ENCODE measurements around the gene CD164. TPM values are rescaled to one million over a fixed set of nuclear protein-coding genes. Genes with fewer than 3 reads are reported as not detected.

CD164 gene
- total RNA-seq (100 to 1,000 TPM; 255 to 300 TPM), polyA plus RNA-seq (100 to 1,000 TPM; 131 to 157 TPM)
- long read RNA-seq, donor 1, full-length matches to known transcripts = 143 of 149 reads
- long read RNA-seq, donor 1, partial matches to known transcripts = 6 of 149 reads
- long read RNA-seq, donor 1, other reads (novel, unspliced or antisense) = 0 of 149 reads
- long read RNA-seq, donor 2, full-length matches to known transcripts = 47 of 55 reads
- long read RNA-seq, donor 2, partial matches to known transcripts = 8 of 55 reads
- long read RNA-seq, donor 2, other reads (novel, unspliced or antisense) = 0 of 55 reads
- long read RNA-seq, donor 3, transcript CD164-202 (6 exons, 3,365 nt) = major isoform, 57 of 68 reads
- long read RNA-seq, donor 3, transcript CD164-209 (4 exons, 590 nt) = minor isoform, 8 of 68 reads
- long read RNA-seq, donor 3, partial matches to known transcripts = 0 of 68 reads
- long read RNA-seq, donor 3, other reads (novel, unspliced or antisense) = 0 of 68 reads
- long read RNA-seq, donor 4, full-length matches to known transcripts = 39 of 44 reads
- long read RNA-seq, donor 4, partial matches to known transcripts = 5 of 44 reads
- long read RNA-seq, donor 4, other reads (novel, unspliced or antisense) = 0 of 44 reads
- long read RNA-seq, donor 5, full-length matches to known transcripts = 166 of 171 reads
- long read RNA-seq, donor 5, partial matches to known transcripts = 5 of 171 reads
- long read RNA-seq, donor 5, other reads (novel, unspliced or antisense) = 0 of 171 reads

- peak within 1 kb of the TSS; percentile 94 for H3K4me3 ChIP-seq
- peak within 1 kb of the TSS; percentile 98 to 99 for H3K9ac ChIP-seq (ENCODE audit: insufficient read depth in 1 of 2, low read length in 2 of 2)
- peaks cover 2 to 10% (median 8%) of the 10 kb centered on the region in 4 donors for H3K36me3 ChIP-seq (ENCODE audit: control insufficient read depth in 4 of 4, insufficient read depth in 4 of 4, low read length in 4 of 4)
- DNase-seq (peak; percentile 95 to 98 (median 97)), ATAC-seq (ENCODE audit: insufficient read depth, low FRiP score) (peak; percentile 92)
- H3K27me3 ChIP-seq (ENCODE audit: control insufficient read depth in 3 of 3, insufficient read depth in 3 of 3, low read length in 2 of 3) = no peaks in the 10 kb centered on the region
- TF ChIP-seq CTCF (IDR thresholded peaks at IDR 0.05; ENCODE audit: control extremely low read depth, extremely low read depth) = no peak
- 0 to 1% methylated on average over 67 to 93 of the region's 93 CpGs for WGBS, 2 donors
- no peaks in the 10 kb centered on the region for H3K9me3 ChIP-seq (ENCODE audit: control insufficient read depth in 4 of 4, insufficient read depth in 3 of 4, low read length in 3 of 4)
- H3K27ac ChIP-seq (ENCODE audit: low read depth in 1 of 2, low read length in 1 of 2) = peak within 1 kb of the TSS; percentile 98 to 100
- peaks cover 0 to 26% (median 9%) of the 10 kb centered on the region in 5 donors for H3K4me1 ChIP-seq (ENCODE audit: control insufficient read depth in 5 of 5, insufficient read depth in 5 of 5, low read length in 5 of 5)
Observed at GRCh38 chr6:109381747-109382575, at the start of gene CD164. CD164 (minus strand) TSS chr6:109382467; CDS start chr6:109382378, 89 bp downstream.

DNA sequence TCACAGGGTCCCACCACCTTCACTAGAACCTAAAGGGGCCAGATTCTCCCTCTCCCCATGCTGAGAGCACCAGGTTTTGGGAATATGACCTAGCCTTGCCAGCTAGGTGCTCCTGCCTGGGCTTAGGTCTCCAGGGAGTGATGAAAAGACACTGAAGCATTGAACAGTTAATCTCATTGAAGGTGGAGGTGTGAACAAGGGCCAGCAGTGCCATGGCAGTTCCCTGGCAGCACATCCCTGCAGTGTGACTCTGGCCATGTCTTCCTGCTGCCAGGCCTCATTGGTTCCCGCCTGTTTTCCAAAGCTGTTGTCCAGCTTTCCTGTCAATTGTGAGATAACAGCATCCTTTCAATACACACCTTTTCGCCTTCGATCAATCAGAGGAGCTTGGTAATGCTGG, 47.2 kb upstream of the CD164 start:
- no peaks in the 10 kb centered on the region for H3K9me3 ChIP-seq (ENCODE audit: control insufficient read depth in 4 of 4, insufficient read depth in 3 of 4, low read length in 3 of 4)
- DNase-seq (no peak), ATAC-seq (ENCODE audit: insufficient read depth, low FRiP score) (no peak)
- H3K4me1 ChIP-seq (ENCODE audit: control insufficient read depth in 5 of 5, insufficient read depth in 5 of 5, low read length in 5 of 5) = peaks cover 0 to 8% (median 0%) of the 10 kb centered on the region in 5 donors
- no peaks in the 10 kb centered on the region for H3K36me3 ChIP-seq (ENCODE audit: control insufficient read depth in 4 of 4, insufficient read depth in 4 of 4, low read length in 4 of 4)
- H3K27ac ChIP-seq (ENCODE audit: low read depth in 1 of 2, low read length in 1 of 2) = no peak overlapping the region
- no peak for TF ChIP-seq CTCF (IDR thresholded peaks at IDR 0.05; ENCODE audit: control extremely low read depth, extremely low read depth)
- H3K4me3 ChIP-seq = no peak overlapping the region
- 99% methylated on average over 3 of the region's 3 CpGs for WGBS, 2 donors
- no peak overlapping the region for H3K9ac ChIP-seq (ENCODE audit: insufficient read depth in 1 of 2, low read length in 2 of 2)
- H3K27me3 ChIP-seq (ENCODE audit: control insufficient read depth in 3 of 3, insufficient read depth in 3 of 3, low read length in 2 of 3) = no peaks in the 10 kb centered on the region

DNA sequence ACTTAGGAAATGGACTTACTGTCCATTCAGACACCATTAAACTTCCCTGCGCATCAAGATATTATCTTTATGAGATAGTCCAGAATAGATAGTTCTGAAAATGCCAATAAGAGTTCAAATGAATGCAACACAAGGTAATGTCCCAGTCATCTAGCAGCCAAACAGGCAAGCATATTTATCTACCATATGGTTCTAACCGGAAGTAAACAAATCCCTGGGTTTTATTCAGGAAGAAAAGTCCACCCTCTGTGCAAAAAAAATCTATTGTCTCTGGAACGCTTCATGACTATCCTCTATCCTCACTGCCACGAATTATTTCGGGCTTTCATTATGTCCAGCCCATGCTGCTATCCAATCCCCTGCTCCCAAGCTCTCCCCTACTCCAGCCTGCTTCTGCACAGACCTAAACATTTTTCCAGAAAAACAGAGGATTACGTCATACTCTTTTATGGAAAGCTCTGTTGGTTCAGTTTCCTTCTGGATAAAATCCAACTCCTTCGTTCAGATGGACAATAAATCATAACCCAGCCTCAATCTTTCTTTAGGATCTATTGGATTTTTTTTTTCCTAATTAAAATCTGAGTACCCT, 46.7 kb upstream of the CD164 start:
- peak; percentile 36 to 88 (median 78) for DNase-seq

More for the DNA sequence above, 46.7 kb upstream of the CD164 start:
- Histone ChIP-seq H3K9me3 (ENCODE audit: control insufficient read depth in 4 of 4, insufficient read depth in 3 of 4, low read length in 3 of 4) (no peaks in the 10 kb centered on the region), H3K9ac (ENCODE audit: insufficient read depth in 1 of 2, low read length in 2 of 2) (peak overlapping the region in 1 of 2 donors; percentile 50), H3K4me1 (ENCODE audit: control insufficient read depth in 5 of 5, insufficient read depth in 5 of 5, low read length in 5 of 5) (peaks cover 0 to 8% (median 0%) of the 10 kb centered on the region in 5 donors), H3K36me3 (ENCODE audit: control insufficient read depth in 4 of 4, insufficient read depth in 4 of 4, low read length in 4 of 4) (peaks cover 0 to 3% (median 0%) of the 10 kb centered on the region in 4 donors), H3K27me3 (ENCODE audit: control insufficient read depth in 3 of 3, insufficient read depth in 3 of 3, low read length in 2 of 3) (no peaks in the 10 kb centered on the region), H3K27ac (ENCODE audit: low read depth in 1 of 2, low read length in 1 of 2) (no peak overlapping the region), H3K4me3 (no peak overlapping the region)
- no peak for ATAC-seq (ENCODE audit: insufficient read depth, low FRiP score)
- 53 to 67% methylated on average over 7 of the region's 7 CpGs for WGBS, 2 donors
- TF ChIP-seq CTCF (IDR thresholded peaks at IDR 0.05; ENCODE audit: control extremely low read depth, extremely low read depth) = no peak

Measured in lung (tissue), 16 donors.